ENCODE data around the gene PDE9A.
A peak's percentile ranks its signal among the peaks of the same experiment; 100 is the strongest.

Gene PDE9A

GRCh38 chr21:42818328-42818749 lies 164.9 kb downstream of the PDE9A start:
- H3K27me3 ChIP-seq (replicated peaks in 2 of 5; ENCODE audit: control insufficient read depth in 4 of 5, insufficient read depth in 5 of 5, low read length in 4 of 5), result no peaks in the 10 kb centered on the region
- no peaks in the 10 kb centered on the region for H3K36me3 ChIP-seq (ENCODE audit: control insufficient read depth in 4 of 4, insufficient read depth in 4 of 4, low read length in 3 of 4)
- peak; percentile 54 to 68 (median 56) for DNase-seq
- no CpG with 5 or more reads among the region's 2 CpGs for WGBS (ENCODE audit: insufficient coverage)
- ChIA-PET CTCF (interaction anchor here (0.8 to 5.2 kb wide), 14 partner anchors 9 to 253 kb away, joined by 3 to 36 read pairs (median 4); partner anchors contain the start of gene PDE9A), POLR2A (no interaction called here)
- H3K4me1 ChIP-seq (ENCODE audit: control extremely low read depth in 1 of 4, control insufficient read depth in 4 of 4, insufficient read depth in 4 of 4, low read length in 3 of 4), result peaks cover 0 to 5% (median 3%) of the 10 kb centered on the region in 4 experiments
- H3K4me3 ChIP-seq (ENCODE audit: control insufficient read depth in 1 of 7, extremely low read depth in 1 of 7, insufficient read depth in 4 of 7, low read depth in 2 of 7, low read length in 6 of 7), result no peak overlapping the region
- H3K27ac ChIP-seq (ENCODE audit: insufficient read depth in 1 of 2, low read depth in 1 of 2, low read length in 2 of 2, poor library complexity in 1 of 2, severe bottlenecking in 2 of 2), result no peak overlapping the region
- H3K9me3 ChIP-seq (ENCODE audit: control extremely low read depth in 1 of 5, control insufficient read depth in 4 of 5, insufficient read depth in 2 of 5, low read depth in 1 of 5, low read length in 4 of 5), result peaks cover 0 to 9% (median 0%) of the 10 kb centered on the region in 5 experiments

GRCh38 chr21:42819861-42820615 lies 166.6 kb downstream of the PDE9A start:
- no peak for DNase-seq
- Histone ChIP-seq H3K9me3 (ENCODE audit: control extremely low read depth in 1 of 5, control insufficient read depth in 4 of 5, insufficient read depth in 2 of 5, low read depth in 1 of 5, low read length in 4 of 5) (peaks cover 0 to 3% (median 0%) of the 10 kb centered on the region in 5 experiments), H3K36me3 (ENCODE audit: control insufficient read depth in 4 of 4, insufficient read depth in 4 of 4, low read length in 3 of 4) (no peaks in the 10 kb centered on the region), H3K4me3 (ENCODE audit: control insufficient read depth in 1 of 7, extremely low read depth in 1 of 7, insufficient read depth in 4 of 7, low read depth in 2 of 7, low read length in 6 of 7) (no peak overlapping the region), H3K27ac (ENCODE audit: insufficient read depth in 1 of 2, low read depth in 1 of 2, low read length in 2 of 2, poor library complexity in 1 of 2, severe bottlenecking in 2 of 2) (no peak overlapping the region), H3K4me1 (ENCODE audit: control extremely low read depth in 1 of 4, control insufficient read depth in 4 of 4, insufficient read depth in 4 of 4, low read length in 3 of 4) (peaks cover 0 to 5% (median 3%) of the 10 kb centered on the region in 4 experiments), H3K27me3 (replicated peaks in 2 of 5; ENCODE audit: control insufficient read depth in 4 of 5, insufficient read depth in 5 of 5, low read length in 4 of 5) (no peaks in the 10 kb centered on the region)
- ChIA-PET POLR2A (no interaction called here), CTCF (interaction anchor here (1.2 to 5.2 kb wide), 4 partner anchors 23 to 227 kb away, joined by 4 to 36 read pairs (median 8); partner anchors contain the start of gene PDE9A)
- 93% methylated on average over 5 of the region's 7 CpGs for WGBS (ENCODE audit: insufficient coverage)

GRCh38 chr21:42820616-42821465 lies 167.4 kb downstream of the PDE9A start:
- DNase-seq, result no peak
- Histone ChIP-seq H3K4me3 (ENCODE audit: control insufficient read depth in 1 of 7, extremely low read depth in 1 of 7, insufficient read depth in 4 of 7, low read depth in 2 of 7, low read length in 6 of 7) (no peak overlapping the region), H3K9me3 (ENCODE audit: control extremely low read depth in 1 of 5, control insufficient read depth in 4 of 5, insufficient read depth in 2 of 5, low read depth in 1 of 5, low read length in 4 of 5) (no peaks in the 10 kb centered on the region), H3K27me3 (replicated peaks in 2 of 5; ENCODE audit: control insufficient read depth in 4 of 5, insufficient read depth in 5 of 5, low read length in 4 of 5) (no peaks in the 10 kb centered on the region), H3K36me3 (ENCODE audit: control insufficient read depth in 4 of 4, insufficient read depth in 4 of 4, low read length in 3 of 4) (no peaks in the 10 kb centered on the region), H3K4me1 (ENCODE audit: control extremely low read depth in 1 of 4, control insufficient read depth in 4 of 4, insufficient read depth in 4 of 4, low read length in 3 of 4) (peaks cover 0 to 5% (median 3%) of the 10 kb centered on the region in 4 experiments), H3K27ac (ENCODE audit: insufficient read depth in 1 of 2, low read depth in 1 of 2, low read length in 2 of 2, poor library complexity in 1 of 2, severe bottlenecking in 2 of 2) (no peak overlapping the region)
- POLR2A ChIA-PET, result no interaction called here
- CTCF ChIA-PET, result interaction anchor here (1.2 to 5.2 kb wide), 4 partner anchors 23 to 228 kb away, joined by 4 to 36 read pairs (median 8); partner anchors contain the start of gene PDE9A
- 93% methylated on average over 7 of the region's 8 CpGs for WGBS (ENCODE audit: insufficient coverage)
